SJCRH30 (cell line): ENCODE results near the gene ITGB1. TPM values are rescaled to one million over a fixed set of nuclear protein-coding genes. Genes with fewer than 3 reads are reported as not detected.
A peak's percentile ranks its signal among the peaks of the same experiment; 100 is the strongest.
"Not testable (repeated sequence)": the region's sequence is repeated elsewhere in the genome, so short reads cannot be mapped to it uniquely, and the experiment has no call there.

ENCODE experiments used
- DNase-seq, 2 experiments: peaks; one replicate each; pipeline ENCODE4 v3.0.0-alpha.2; 2015 to 2020
- H3K27ac ChIP-seq: fragments of 250-450 bp; sonication (Bioruptor Pico); 2 replicates; pipeline ENCODE4 v1.5.1; 2020; ENCODE audit warnings: mild to moderate bottlenecking, moderate library complexity
- H3K27me3 ChIP-seq: fragments of 250-450 bp; sonication (Bioruptor Pico); 2 replicates; pipeline ENCODE4 v1.5.1; 2020; ENCODE audit warnings: mild to moderate bottlenecking, moderate library complexity
- H3K36me3 ChIP-seq: fragments of 250-450 bp; sonication (Bioruptor Pico); 2 replicates; pipeline ENCODE4 v1.5.1; 2020; ENCODE audit warnings: mild to moderate bottlenecking, moderate library complexity
- H3K4me1 ChIP-seq: fragments of 250-450 bp; sonication (Bioruptor Pico); 2 replicates; pipeline ENCODE4 v1.5.1; 2020; ENCODE audit warnings: mild to moderate bottlenecking, moderate library complexity
- H3K4me3 ChIP-seq: fragments of 250-450 bp; sonication (Bioruptor Pico); 2 replicates; pipeline ENCODE4 v1.5.1; 2020; ENCODE audit warnings: mild to moderate bottlenecking, moderate library complexity
- H3K9me3 ChIP-seq: fragments of 250-450 bp; sonication (Bioruptor Pico); replicated peaks from 2 replicates; pipeline ENCODE4 v1.5.1; 2020; ENCODE audit warnings: mild to moderate bottlenecking, moderate library complexity
- total RNA-seq: library from RNA; depleted of rRNA; stranded (reverse); fragments of >200 nt; shearing (Covaris generic); gene quantifications from 2 replicates; pipeline ENCODE4 v1.2.3, GENCODE V29; 2014

Gene ITGB1
- total RNA-seq, 1 experiment from 2014 or later, result 339 TPM

- H3K9me3 ChIP-seq, result no peaks in the 10 kb centered on the region
- peaks cover 72% of the 10 kb centered on the region for H3K36me3 ChIP-seq
- H3K27me3 ChIP-seq, result no peaks in the 10 kb centered on the region
- no peak for DNase-seq
- H3K4me3 ChIP-seq, result no peak overlapping the region
- H3K27ac ChIP-seq, result no peak overlapping the region
- H3K4me1 ChIP-seq, result no peaks in the 10 kb centered on the region
Observed at GRCh38 chr10:32911285-32912016, 46.6 kb downstream of the ITGB1 start.

GRCh38 chr10:32909970-32910369, 48.1 kb downstream of the ITGB1 start:
- not testable (repeated sequence) for H3K4me3 ChIP-seq, H3K27me3 ChIP-seq, H3K9me3 ChIP-seq, DNase-seq, H3K4me1 ChIP-seq, H3K27ac ChIP-seq
- peaks cover 76% of the 10 kb centered on the region for H3K36me3 ChIP-seq

GRCh38 chr10:32909456-32909855, 48.6 kb downstream of the ITGB1 start:
- DNase-seq, result no peak
- no peak overlapping the region for H3K27ac ChIP-seq
- no peak overlapping the region for H3K4me3 ChIP-seq
- H3K27me3 ChIP-seq, result no peaks in the 10 kb centered on the region
- H3K36me3 ChIP-seq, result peaks cover 76% of the 10 kb centered on the region
- H3K4me1 ChIP-seq, result no peaks in the 10 kb centered on the region
- H3K9me3 ChIP-seq, result no peaks in the 10 kb centered on the region

GRCh38 chr10:32906595-32906994, 51.4 kb downstream of the ITGB1 start:
- Histone ChIP-seq H3K4me1 (no peaks in the 10 kb centered on the region), H3K36me3 (peaks cover 84% of the 10 kb centered on the region)
- DNase-seq, result no peak

GRCh38 chr10:32905466-32905865, 52.6 kb downstream of the ITGB1 start:
- no peaks in the 10 kb centered on the region for H3K4me1 ChIP-seq
- no peak for DNase-seq
- no peak overlapping the region for H3K27ac ChIP-seq
- no peaks in the 10 kb centered on the region for H3K9me3 ChIP-seq
- no peaks in the 10 kb centered on the region for H3K27me3 ChIP-seq
- H3K36me3 ChIP-seq, result peaks cover 78% of the 10 kb centered on the region
- no peak overlapping the region for H3K4me3 ChIP-seq

More at GRCh38 chr10:32906595-32906994, 51.4 kb downstream of the ITGB1 start:
- Histone ChIP-seq H3K27me3 (no peaks in the 10 kb centered on the region), H3K27ac (no peak overlapping the region), H3K4me3 (no peak overlapping the region), H3K9me3 (no peaks in the 10 kb centered on the region)

GRCh38 chr10:32901815-32902214, 56.2 kb downstream of the ITGB1 start:
- peak in 1 of 2 experiments; percentile 33 for DNase-seq
- Histone ChIP-seq H3K36me3 (peaks cover 72% of the 10 kb centered on the region), H3K4me1 (no peaks in the 10 kb centered on the region), H3K27me3 (no peaks in the 10 kb centered on the region), H3K4me3 (no peak overlapping the region), H3K9me3 (0 out of 2 replicates have a peak, but pooled peaks cover 3% of the 10 kb centered on the region), H3K27ac (no peak overlapping the region)

GRCh38 chr10:32895200-32895968, 62.6 kb downstream of the ITGB1 start:
- not testable (repeated sequence) for H3K27ac ChIP-seq, DNase-seq, H3K4me1 ChIP-seq, H3K27me3 ChIP-seq, H3K4me3 ChIP-seq, H3K9me3 ChIP-seq
- H3K36me3 ChIP-seq, result peaks cover 43% of the 10 kb centered on the region

GRCh38 chr10:32893916-32894664, 63.9 kb downstream of the ITGB1 start:
- Histone ChIP-seq H3K27me3 (no peaks in the 10 kb centered on the region), H3K27ac (no peak overlapping the region), H3K4me1 (no peaks in the 10 kb centered on the region), H3K4me3 (no peak overlapping the region), H3K9me3 (0 out of 2 replicates have a peak, but pooled peaks cover 3% of the 10 kb centered on the region), H3K36me3 (peaks cover 35% of the 10 kb centered on the region)
- DNase-seq, result no peak

GRCh38 chr10:32893434-32893833, 64.6 kb downstream of the ITGB1 start:
- Histone ChIP-seq H3K27ac (no peak overlapping the region), H3K9me3 (0 out of 2 replicates have a peak, but pooled peaks cover 3% of the 10 kb centered on the region), H3K27me3 (no peaks in the 10 kb centered on the region), H3K4me1 (no peaks in the 10 kb centered on the region), H3K4me3 (no peak overlapping the region), H3K36me3 (peaks cover 30% of the 10 kb centered on the region)
- DNase-seq, result peak; percentile 3 to 20

GRCh38 chr10:32891261-32891660, 66.8 kb downstream of the ITGB1 start:
- Histone ChIP-seq H3K4me3 (no peak overlapping the region), H3K9me3 (no peaks in the 10 kb centered on the region), H3K36me3 (peaks cover 9% of the 10 kb centered on the region), H3K27ac (no peak overlapping the region), H3K27me3 (no peaks in the 10 kb centered on the region), H3K4me1 (no peaks in the 10 kb centered on the region)
- DNase-seq, result no peak

GRCh38 chr10:32890444-32890843, 67.6 kb downstream of the ITGB1 start:
- H3K36me3 ChIP-seq, result peaks cover 1% of the 10 kb centered on the region; the same call in 1 of the 2 replicates
- DNase-seq, result no peak
- H3K9me3 ChIP-seq, result no peaks in the 10 kb centered on the region
- no peaks in the 10 kb centered on the region for H3K27me3 ChIP-seq
- H3K4me1 ChIP-seq, result no peaks in the 10 kb centered on the region
- H3K27ac ChIP-seq, result no peak overlapping the region
- H3K4me3 ChIP-seq, result no peak overlapping the region

GRCh38 chr10:32889631-32890212, 68.3 kb downstream of the ITGB1 start:
- Histone ChIP-seq H3K27ac (no peak overlapping the region), H3K36me3 (no peaks in the 10 kb centered on the region), H3K27me3 (no peaks in the 10 kb centered on the region), H3K4me3 (no peak overlapping the region), H3K4me1 (no peaks in the 10 kb centered on the region), H3K9me3 (no peaks in the 10 kb centered on the region)
- no peak for DNase-seq

- Histone ChIP-seq H3K9me3 (no peaks in the 10 kb centered on the region), H3K36me3 (no peaks in the 10 kb centered on the region), H3K27ac (no peak overlapping the region)
Observed at GRCh38 chr10:32888161-32888927, 69.7 kb downstream of the ITGB1 start.

GRCh38 chr10:32887481-32887880, 70.5 kb downstream of the ITGB1 start:
- H3K27ac ChIP-seq, result no peak overlapping the region
- no peak overlapping the region for H3K4me3 ChIP-seq
- no peaks in the 10 kb centered on the region for H3K4me1 ChIP-seq
- no peaks in the 10 kb centered on the region for H3K27me3 ChIP-seq
- DNase-seq, result no peak
- no peaks in the 10 kb centered on the region for H3K9me3 ChIP-seq
- no peaks in the 10 kb centered on the region for H3K36me3 ChIP-seq

More at GRCh38 chr10:32888161-32888927, 69.7 kb downstream of the ITGB1 start:
- Histone ChIP-seq H3K4me3 (no peak overlapping the region), H3K4me1 (no peaks in the 10 kb centered on the region), H3K27me3 (no peaks in the 10 kb centered on the region)
- no peak for DNase-seq
